Activated CD8-positive, alpha-beta memory T cell treated with anti-CD3 and anti-CD28 coated beads, Interleukin-2, amount 50 U/mL, for 48 hours (primary cell): ENCODE measurements around the gene CCPG1.

ENCODE experiments used
- DNase-seq: peaks from one replicate; pipeline ENCODE4 v3.0.0-alpha.2; 2020

The CCPG1 gene

GRCh38 chr15:55383687-55384086 is 24.5 kb downstream of the CCPG1 start:
- no peak for DNase-seq

- no peak for DNase-seq
Observed at GRCh38 chr15:55381595-55381994, 26.6 kb downstream of the CCPG1 start.

- no peak for DNase-seq
Observed at GRCh38 chr15:55379095-55379494, 29.1 kb downstream of the CCPG1 start.

- DNase-seq = no peak
Observed at GRCh38 chr15:55372701-55373440, 35.3 kb downstream of the CCPG1 start.

- no peak for DNase-seq
Observed at GRCh38 chr15:55366981-55367380, 41.2 kb downstream of the CCPG1 start.

- DNase-seq = no peak
Observed at GRCh38 chr15:55362641-55363040, 45.5 kb downstream of the CCPG1 start.

- no peak for DNase-seq
Observed at GRCh38 chr15:55361048-55361447, 47.1 kb downstream of the CCPG1 start.

- no peak for DNase-seq
Observed at GRCh38 chr15:55360256-55360655, 47.9 kb downstream of the CCPG1 start.

GRCh38 chr15:55358471-55358870 is 49.7 kb downstream of the CCPG1 start:
- no peak for DNase-seq

- no peak for DNase-seq
Observed at GRCh38 chr15:55357774-55358173, 50.4 kb downstream of the CCPG1 start.

GRCh38 chr15:55356985-55357585 is 51.1 kb downstream of the CCPG1 start:
- no peak for DNase-seq

- no peak for DNase-seq
Observed at GRCh38 chr15:55353025-55353424, 55.1 kb downstream of the CCPG1 start.

- DNase-seq = no peak
Observed at GRCh38 chr15:55349282-55349681, 58.9 kb downstream of the CCPG1 start.

- no peak for DNase-seq
Observed at GRCh38 chr15:55348281-55348778, 59.8 kb downstream of the CCPG1 start.

- DNase-seq = no peak
Observed at GRCh38 chr15:55344206-55344605, 64.0 kb downstream of the CCPG1 start.

GRCh38 chr15:55343168-55343567 is 65.0 kb downstream of the CCPG1 start:
- no peak for DNase-seq

- DNase-seq = no peak
Observed at GRCh38 chr15:55337160-55337559, 71.0 kb downstream of the CCPG1 start.

GRCh38 chr15:55334997-55335396 is 73.2 kb downstream of the CCPG1 start:
- no peak for DNase-seq

- DNase-seq = no peak
Observed at GRCh38 chr15:55334371-55334770, 73.8 kb downstream of the CCPG1 start.

- no peak for DNase-seq
Observed at GRCh38 chr15:55327387-55327786, 80.8 kb downstream of the CCPG1 start.

GRCh38 chr15:55322467-55322866 is 85.7 kb downstream of the CCPG1 start:
- no peak for DNase-seq

GRCh38 chr15:55320963-55321362 is 87.2 kb downstream of the CCPG1 start:
- no peak for DNase-seq

GRCh38 chr15:55320238-55320550 is 88.0 kb downstream of the CCPG1 start:
- DNase-seq = no peak

GRCh38 chr15:55319537-55320237 is 88.5 kb downstream of the CCPG1 start:
- no peak for DNase-seq
